Heart left ventricle (tissue), 16 donors: ENCODE measurements around the gene RBM4B. TPM values are rescaled to one million over a fixed set of nuclear protein-coding genes. Genes with fewer than 3 reads are reported as not detected.

Source experiments
- ATAC-seq, 4 donors: fragments of 200-7000 bp; cut with Tn5 transposase; one replicate each; pipeline ENCODE4 v1.9.1; 2020 to 2022; ENCODE audit warnings: moderate library complexity in 4 of 4, mild to moderate bottlenecking in 3 of 4, moderate number of reproducible peaks in 1 of 4
- DNase-seq, 5 donors: peaks; one replicate each; pipeline ENCODE4 v3.0.0-alpha.2; 2020
- H3K27ac ChIP-seq, 12 donors: fragments of 200-600 bp; sonication (generic) in 4 of 12; one replicate each; pipeline versions ENCODE4 v1.5.0 to v1.8.0; 2016 to 2022; ENCODE audit warnings: mild to moderate bottlenecking in 2 of 12
- H3K27me3 ChIP-seq, 9 donors: fragments of 200-600 bp; sonication (generic) in 2 of 9; one replicate each; pipeline versions ENCODE4 v1.5.1 to v1.8.0; 2016 to 2022; ENCODE audit warnings: mild to moderate bottlenecking in 3 of 9
- H3K36me3 ChIP-seq, 9 donors: fragments of 200-600 bp; sonication (generic) in 2 of 9; one replicate each; pipeline versions ENCODE4 v1.5.0 to v1.8.0; 2018 to 2022; ENCODE audit warnings: mild to moderate bottlenecking in 2 of 9
- H3K4me1 ChIP-seq, 12 donors: fragments of 200-600 bp; sonication (generic) in 4 of 12; one replicate each; pipeline versions ENCODE4 v1.5.0 to v1.8.0; 2016 to 2022; ENCODE audit warnings: mild to moderate bottlenecking in 3 of 12
- H3K4me3 ChIP-seq, 12 donors: fragments of 200-600 bp; sonication (generic) in 4 of 12; one replicate each; pipeline versions ENCODE4 v1.5.0 to v1.8.0; 2017 to 2022; ENCODE audit warnings: mild to moderate bottlenecking in 9 of 12, moderate library complexity in 4 of 12
- H3K9me3 ChIP-seq, 12 donors: fragments of 200-600 bp; sonication (generic) in 4 of 12; one replicate each; pipeline versions ENCODE4 v1.5.0 to v1.8.0; 2016 to 2022; ENCODE audit warnings: mild to moderate bottlenecking in 1 of 12
- CTCF ChIP-seq, 12 donors: fragments of 200-600 bp; sonication (generic) in 4 of 12; IDR thresholded peaks; one replicate each; pipeline versions ENCODE4 v1.5.0 to v1.8.0; 2018 to 2022; ENCODE audit warnings: antibody characterized with exemption in 12 of 12, mild to moderate bottlenecking in 5 of 12
- POLR2A ChIP-seq, 2 donors: fragments of 450-650 bp; IDR thresholded peaks; one replicate each; pipeline ENCODE4 v1.6.1; 2017; ENCODE audit warnings: antibody characterized with exemption in 2 of 2, mild to moderate bottlenecking in 2 of 2, moderate library complexity in 2 of 2
- WGBS, 4 donors: extraction: QIAGEN DNeasy Blood & Tissue Kit in 2 of 4; methylation state at CpG; one replicate each; pipeline versions ENCODE4 v1.1.5 to v1.1.7; 2013 to 2018; 5-methylcytosine and 5-hydroxymethylcytosine counted together
- intact Hi-C, 10 donors: fragments of 100-400 bp; cut with DNase I; formaldehyde crosslinking; loops; one replicate each; pipeline versions ENCODE4 v1.11.1 to v1.14.2; 2022
- polyA plus RNA-seq, 2 donors: library from polyadenylated mRNA; stranded (reverse); fragments of 200-250 nt; gene quantifications; one replicate each; pipeline ENCODE4 v1.2.3, GENCODE V29; 2013
- total RNA-seq, 9 donors: library from RNA; depleted of rRNA in 2 of 9; stranded (reverse); fragments of >200 nt in 2 of 9; fragmentation: NEBNext Ultra II Directional in 3 of 9; extraction: Animal tissue kit (Norgen Biotek cat#: 25700) in 3 of 9; gene quantifications; one replicate each; pipeline versions ENCODE4 v1.1.0 to v1.2.4, GENCODE V29; 2016 to 2023
- donor health status: ischemic (EF 13 %, LVEDD 7.1; RV severe dilation, severe dysfunction).
- donor health status: healthy with polysubstance abuse.
- donor health status: DM: no; HTN: yes; CAD: no.
- donor health status: DM: no; HTN: no; CAD: no.
- donor health status: ischemic (EF 25% LVEDD 6.9; RV normal size, moderate dysfunction).
- donor health status: ischemic (EF 25% LVEDD 5.7; RV mildly dilated, moderate dysfunction).
- donor health status: healthy.
- donor health status: DM: yes; HTN: yes; CAD: no.
- donor health status: ischemic (EF 35%, LVEDD 5.7; RV mildly dilated, moderate dysfunction).
- donor health status: nonischemic (EF 11% LVEDD 7.7; RV severe dilation, severe dysfunction).
- donor health status: DM: yes; HTN: yes; CAD: no.
- donor health status: PGD.
- donor health status: ischemic (EF 29% LVEDD 5.4; RV normal size, mild dysfunction).
- donor health status: nonischemic (EF 23%, LVEDD 6.1; RV moderate dilation, normal function).

RBM4B gene
- total and polyA plus RNA-seq, 11 donors = 7.0 to 13.3 (median 10.0) TPM

- 70 to 82% (median 76%) methylated on average over 16 of the region's 16 CpGs for WGBS, 4 donors
- intact Hi-C loops = loop anchor here in 2 of 10 donors (10.0 kb wide), 1 partner anchor 50 kb away; the partner anchor contains the start of gene RBM4B (in 2 of the 2)
- H3K9me3 ChIP-seq = no peaks in the 10 kb centered on the region
- no peaks in the 10 kb centered on the region for H3K27me3 ChIP-seq
- TF ChIP-seq CTCF (IDR thresholded peaks at IDR 0.05) = no peak
- TF ChIP-seq POLR2A (IDR thresholded peaks at IDR 0.05) = no peak
- ATAC-seq (peak in 2 of 4 donors; percentile 4 to 12), DNase-seq (no peak)
- H3K4me3 ChIP-seq = no peak overlapping the region
- H3K36me3 ChIP-seq = peaks cover 3 to 86% (median 76%) of the 10 kb centered on the region in 9 donors
- peaks cover 6 to 70% (median 57%) of the 10 kb centered on the region in 12 donors for H3K4me1 ChIP-seq
- peak overlapping the region in 1 of 12 donors; percentile 98 for H3K27ac ChIP-seq
These were observed 53.2 kb downstream of the RBM4B start for GRCh38 chr11:66624450-66624849.

- H3K4me1 ChIP-seq = peaks cover 6 to 75% (median 62%) of the 10 kb centered on the region in 12 donors
- H3K36me3 ChIP-seq = peaks cover 0 to 33% (median 23%) of the 10 kb centered on the region in 9 donors
- H3K4me3 ChIP-seq = peak overlapping the region in 10 of 12 donors; percentile 75 to 98 (median 86)
- DNase-seq (no peak), ATAC-seq (peak; percentile 5 to 31 (median 20))
- peak overlapping the region in 11 of 12 donors; percentile 23 to 98 (median 89) for H3K27ac ChIP-seq
- WGBS, 4 donors = 29 to 45% (median 35%) methylated on average over 4 of the region's 4 CpGs
- H3K9me3 ChIP-seq = no peaks in the 10 kb centered on the region
- no peaks in the 10 kb centered on the region for H3K27me3 ChIP-seq
- intact Hi-C loops = loop anchor here in 1 of 10 donors (1.0 to 5.0 kb wide), 2 partner anchors 18 to 338 kb away; partner anchors contain the start of gene PC
- TF ChIP-seq CTCF (IDR thresholded peaks at IDR 0.05) (no peak), POLR2A (IDR thresholded peaks at IDR 0.05) (no peak)
These were observed 58.6 kb downstream of the RBM4B start for GRCh38 chr11:66619080-66619554.

GRCh38 chr11:66617155-66617834 is 60.4 kb downstream of the RBM4B start:
- H3K27me3 ChIP-seq = no peaks in the 10 kb centered on the region
- DNase-seq = peak in 4 of 5 donors; percentile 75 to 86 (median 80)
- peaks cover 2 to 57% (median 44%) of the 10 kb centered on the region in 12 donors for H3K4me1 ChIP-seq
- peaks cover 0 to 16% (median 10%) of the 10 kb centered on the region in 9 donors for H3K36me3 ChIP-seq
- intact Hi-C loops = loop anchor here in 3 of 10 donors (2.0 to 5.0 kb wide), 4 partner anchors 22 to 340 kb away; partner anchors contain the start of genes CCDC87 (in 1 of the 3), CCS (in 1 of the 3), PC (in 1 of the 3) and RBM4 (in 1 of the 3)
- ATAC-seq = peak; percentile 3 to 49 (median 40)
- peak overlapping the region; percentile 75 to 98 (median 86) for H3K4me3 ChIP-seq
- 0 to 1% (median 0%) methylated on average over 19 to 38 of the region's 38 CpGs for WGBS, 4 donors
- no peaks in the 10 kb centered on the region for H3K9me3 ChIP-seq
- H3K27ac ChIP-seq = peak overlapping the region; percentile 62 to 98 (median 93)
- TF ChIP-seq CTCF (IDR thresholded peaks at IDR 0.05) (no peak), POLR2A (IDR thresholded peaks at IDR 0.05) (no peak)
